Tibial nerve (tissue), 4 donors: Measurements from ENCODE around the gene ABHD17A. TPM values are rescaled to one million over a fixed set of nuclear protein-coding genes. Genes with fewer than 3 reads are reported as not detected.

ENCODE experiments used
- DNase-seq, 2 donors: peaks; one replicate each; pipeline ENCODE4 v3.0.0-alpha.2; 2019; ENCODE audit warnings: low spot score in 2 of 2
- H3K27ac ChIP-seq, 4 donors: fragments of 200-600 bp; sonication (generic) in 3 of 4; one replicate each; pipeline ENCODE4 v1.5.1; 2017 to 2019; ENCODE audit warnings: mild to moderate bottlenecking in 1 of 4
- H3K27me3 ChIP-seq, 2 donors: fragments of 200-600 bp; sonication (generic) in 1 of 2; one replicate each; pipeline versions ENCODE4 v1.5.1 to v1.6.0; 2017 to 2019
- H3K36me3 ChIP-seq, 3 donors: fragments of 200-600 bp; sonication (generic); one replicate each; pipeline ENCODE4 v1.5.1; 2018 to 2019
- H3K4me1 ChIP-seq, 4 donors: fragments of 200-600 bp; sonication (generic) in 3 of 4; one replicate each; pipeline ENCODE4 v1.5.1; 2017 to 2019
- H3K4me3 ChIP-seq, 4 donors: fragments of 200-600 bp; sonication (generic) in 3 of 4; one replicate each; pipeline ENCODE4 v1.5.1; 2017 to 2019; ENCODE audit warnings: mild to moderate bottlenecking in 1 of 4, moderate library complexity in 1 of 4
- H3K9me3 ChIP-seq, 4 donors: fragments of 200-600 bp; sonication (generic) in 3 of 4; one replicate each; pipeline ENCODE4 v1.5.1; 2017 to 2019
- CTCF ChIP-seq, 5 experiments: fragments of 200-600 bp in 3 of 5; fragments of 450-650 bp in 2 of 5; sonication (generic) in 3 of 5; IDR thresholded peaks; one replicate each; pipeline ENCODE4 v1.5.1; 2016 to 2019; ENCODE audit warnings: antibody characterized with exemption in 5 of 5, mild to moderate bottlenecking in 3 of 5, moderate library complexity in 2 of 5
- EP300 ChIP-seq, 2 donors: sonication (generic); formaldehyde crosslinking; IDR thresholded peaks; one replicate each; pipeline ENCODE4 v1.6.1; 2017; ENCODE audit warnings: antibody characterized with exemption in 2 of 2, mild to moderate bottlenecking in 1 of 2
- POLR2A ChIP-seq, 2 donors: fragments of 450-650 bp; IDR thresholded peaks; one replicate each; pipeline ENCODE4 v1.6.1; 2017; ENCODE audit warnings: antibody characterized with exemption in 2 of 2, mild to moderate bottlenecking in 2 of 2, moderate library complexity in 2 of 2
- WGBS, 2 donors: methylation state at CpG; one replicate each; pipeline ENCODE4 v1.1.5; 2018; 5-methylcytosine and 5-hydroxymethylcytosine counted together
- total RNA-seq, 4 donors: library from RNA; depleted of rRNA; stranded (reverse); fragments of >200 nt; gene quantifications; one replicate each; pipeline ENCODE4 v1.1.0, GENCODE V29; 2016

Gene ABHD17A
- total RNA-seq, 4 donors from 2014 or later = 127 to 165 (median 132) TPM

- Histone ChIP-seq H3K27me3 (no peaks in the 10 kb centered on the region), H3K27ac (no peak overlapping the region), H3K4me1 (peaks cover 0 to 37% (median 19%) of the 10 kb centered on the region in 4 donors), H3K4me3 (no peak overlapping the region), H3K9me3 (no peaks in the 10 kb centered on the region), H3K36me3 (peaks cover 0 to 49% (median 5%) of the 10 kb centered on the region in 3 donors)
- DNase-seq = no peak
- WGBS, 2 donors = 98% methylated on average over 12 to 21 of the region's 37 CpGs
- TF ChIP-seq EP300 (IDR thresholded peaks at IDR 0.05) = no peak
These were observed 26.7 kb upstream of the ABHD17A start for GRCh38 chr19:1911995-1912394.

GRCh38 chr19:1911098-1911497 is 25.8 kb upstream of the ABHD17A start:
- peaks cover 0 to 40% (median 5%) of the 10 kb centered on the region in 3 donors for H3K36me3 ChIP-seq
- no peaks in the 10 kb centered on the region for H3K27me3 ChIP-seq
- no peak for DNase-seq
- H3K4me1 ChIP-seq = peaks cover 0 to 44% (median 19%) of the 10 kb centered on the region in 4 donors
- H3K27ac ChIP-seq = no peak overlapping the region
- TF ChIP-seq EP300 (IDR thresholded peaks at IDR 0.05) (no peak), POLR2A (IDR thresholded peaks at IDR 0.05) (no peak), CTCF (IDR thresholded peaks at IDR 0.05) (no peak)
- no peaks in the 10 kb centered on the region for H3K9me3 ChIP-seq
- H3K4me3 ChIP-seq = no peak overlapping the region
- WGBS, 2 donors = 91 to 92% methylated on average over 13 of the region's 13 CpGs

GRCh38 chr19:1910177-1910576 is 24.9 kb upstream of the ABHD17A start:
- Histone ChIP-seq H3K4me3 (no peak overlapping the region), H3K27ac (peak overlapping the region in 2 of 4 donors; percentile 59 to 68), H3K36me3 (peaks cover 0 to 34% (median 2%) of the 10 kb centered on the region in 3 donors), H3K27me3 (no peaks in the 10 kb centered on the region), H3K4me1 (peaks cover 0 to 49% (median 22%) of the 10 kb centered on the region in 4 donors), H3K9me3 (no peaks in the 10 kb centered on the region)
- TF ChIP-seq EP300 (IDR thresholded peaks at IDR 0.05) (no peak), POLR2A (IDR thresholded peaks at IDR 0.05) (no peak), CTCF (IDR thresholded peaks at IDR 0.05) (no peak)
- 78 to 97% methylated on average over 3 to 5 of the region's 10 CpGs for WGBS, 2 donors
- no peak for DNase-seq

- peaks cover 0 to 52% (median 24%) of the 10 kb centered on the region in 4 donors for H3K4me1 ChIP-seq
- no peaks in the 10 kb centered on the region for H3K9me3 ChIP-seq
- no peak for DNase-seq
- TF ChIP-seq EP300 (IDR thresholded peaks at IDR 0.05) (no peak), POLR2A (IDR thresholded peaks at IDR 0.05) (no peak), CTCF (IDR thresholded peaks at IDR 0.05) (no peak)
- WGBS, 2 donors = 48 to 52% methylated on average over 9 to 10 of the region's 10 CpGs
- no peaks in the 10 kb centered on the region for H3K27me3 ChIP-seq
- no peak overlapping the region for H3K4me3 ChIP-seq
- H3K27ac ChIP-seq = peak overlapping the region in 2 of 4 donors; percentile 59 to 68
- H3K36me3 ChIP-seq = peaks cover 0 to 29% (median 0%) of the 10 kb centered on the region in 3 donors
These were observed 24.4 kb upstream of the ABHD17A start for GRCh38 chr19:1909761-1910080.

- Histone ChIP-seq H3K4me3 (peak overlapping the region in 1 of 4 donors; percentile 17), H3K4me1 (peaks cover 0 to 60% (median 28%) of the 10 kb centered on the region in 4 donors), H3K27ac (peak overlapping the region in 3 of 4 donors; percentile 74 to 80 (median 77)), H3K27me3 (no peaks in the 10 kb centered on the region), H3K36me3 (peaks cover 0 to 18% (median 0%) of the 10 kb centered on the region in 3 donors), H3K9me3 (no peaks in the 10 kb centered on the region)
- no peak for TF ChIP-seq POLR2A (IDR thresholded peaks at IDR 0.05)
- no peak for TF ChIP-seq EP300 (IDR thresholded peaks at IDR 0.05)
- TF ChIP-seq CTCF (IDR thresholded peaks at IDR 0.05) = no peak
- 59 to 68% methylated on average over 11 of the region's 13 CpGs for WGBS, 2 donors
- no peak for DNase-seq
These were observed 23.0 kb upstream of the ABHD17A start for GRCh38 chr19:1908364-1908678.
